GM18498 (cell line): ENCODE results near the gene CDH1.

Experiments used
- ATAC-seq: cut with Tn5 transposase; IDR thresholded peaks from one replicate; pipeline ENCODE4 v1.9.1; 2021; ENCODE audit warnings: mild to moderate bottlenecking, moderate library complexity; ENCODE audit not compliant: unreplicated experiment

CDH1 gene

DNA sequence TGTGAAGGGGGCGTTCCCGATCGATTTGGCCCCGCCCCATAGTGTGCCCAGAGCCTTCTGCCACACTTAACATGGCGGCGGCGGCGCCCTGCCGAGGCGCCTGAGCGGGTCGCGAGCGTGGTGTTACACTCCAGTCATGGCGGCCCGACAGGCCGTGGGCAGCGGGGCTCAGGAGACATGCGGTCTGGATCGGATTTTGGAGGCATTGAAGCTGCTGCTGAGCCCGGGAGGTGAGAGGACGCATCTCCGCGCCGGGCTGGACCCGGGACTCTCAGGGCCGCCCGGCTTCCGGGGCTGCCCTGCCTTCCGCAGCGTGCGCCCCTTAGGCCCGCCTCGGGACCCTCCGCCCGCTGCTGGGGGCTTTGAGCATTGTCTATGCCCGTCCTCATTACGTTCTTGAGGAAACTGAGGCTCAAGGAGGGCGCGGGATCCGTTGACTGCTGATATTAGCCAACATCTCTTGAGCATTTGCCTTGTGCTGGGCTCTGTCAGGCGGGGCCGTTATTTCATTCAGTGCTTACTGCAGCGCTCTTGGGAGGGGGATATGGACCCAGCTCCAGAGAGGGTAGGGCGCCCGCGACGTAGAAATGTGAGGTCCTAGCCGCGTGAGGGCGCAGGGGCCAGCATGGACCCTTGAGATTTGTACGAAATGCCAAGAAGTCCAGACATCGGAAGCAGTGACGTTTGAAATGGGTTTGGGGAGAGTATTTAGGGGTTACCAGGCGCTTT lies 106.6 kb downstream of the CDH1 start, which contains the start of gene TANGO6:
Gene TANGO6 (plus strand): TSS at position 50 of the 729 bp plus-strand sequence. CDS start 87 bp downstream, at position 137.
- ATAC-seq: peak; percentile 88

DNA sequence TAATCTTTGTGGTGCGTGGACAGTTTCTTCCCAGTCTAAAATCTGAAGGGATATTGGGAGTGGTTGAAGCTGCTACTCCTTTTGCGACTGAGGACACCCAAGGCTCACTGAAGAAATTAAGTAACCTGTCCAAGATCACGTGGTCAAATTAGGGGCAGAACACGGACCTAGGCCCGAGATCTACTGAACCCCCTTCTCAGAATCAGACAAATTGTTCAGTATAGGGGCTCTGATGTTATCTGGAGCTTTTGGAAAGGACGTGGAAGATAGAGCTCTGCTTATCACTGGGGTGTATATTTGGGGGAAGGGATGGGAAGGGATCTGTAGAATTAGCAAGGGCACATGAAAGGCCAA lies 107.1 kb downstream of the CDH1 start:
- ATAC-seq: no peak

DNA sequence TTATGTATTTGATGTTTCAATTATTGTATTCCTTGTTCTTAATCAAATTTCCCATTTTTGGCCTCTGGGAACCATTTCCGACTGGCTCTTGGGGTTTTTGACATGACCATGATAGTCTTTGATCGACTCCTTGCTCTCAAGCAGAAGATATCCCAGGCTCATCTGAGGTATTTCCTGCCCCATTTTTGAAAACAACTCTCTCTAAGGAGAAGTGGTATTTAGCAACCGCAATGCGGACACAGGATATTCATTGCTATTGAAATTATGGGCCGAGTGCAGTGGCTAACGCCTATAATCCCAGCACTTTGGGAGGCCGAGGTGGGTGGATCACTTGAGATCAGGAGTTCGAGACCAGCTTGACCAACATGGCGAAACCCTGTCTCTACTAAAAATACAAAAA lies 111.7 kb downstream of the CDH1 start:
- ATAC-seq: no peak

DNA sequence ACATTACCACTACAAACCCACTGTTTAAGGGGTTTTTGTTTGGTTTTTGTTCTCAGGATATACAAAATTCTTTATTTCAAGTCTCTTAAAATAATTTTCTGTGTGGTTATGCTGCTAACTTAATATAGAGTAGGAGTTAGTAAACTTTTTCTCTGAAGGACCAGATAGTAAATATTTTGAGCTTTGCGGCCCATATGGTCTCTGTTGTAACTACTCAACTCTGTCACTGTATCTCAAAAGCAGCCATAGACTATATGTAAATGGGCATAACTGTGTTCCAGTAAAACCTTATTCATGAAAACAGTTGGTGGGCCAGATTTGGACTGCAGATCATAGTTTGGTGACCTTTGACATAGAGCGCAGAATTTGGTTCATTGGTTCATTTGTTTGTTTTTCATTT lies 113.4 kb downstream of the CDH1 start:
- no peak for ATAC-seq

DNA sequence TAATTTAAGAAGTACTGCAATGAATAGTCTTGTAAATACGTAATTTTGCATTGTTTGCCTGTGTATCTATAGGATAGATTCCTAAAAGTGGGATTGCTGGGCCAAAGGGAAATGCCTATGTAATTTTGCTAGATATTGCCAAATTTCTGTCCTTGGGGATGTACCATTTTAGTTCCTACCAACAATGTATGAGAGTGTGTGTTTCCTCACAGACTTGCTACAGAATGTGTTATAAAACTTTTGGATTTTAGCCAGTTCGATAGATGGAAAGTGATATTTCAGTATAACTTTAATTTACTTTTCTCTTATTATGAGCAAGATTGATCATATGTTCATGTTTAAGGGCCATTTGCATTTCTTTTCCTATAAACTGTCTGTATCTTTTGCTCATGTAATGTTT lies 114.5 kb downstream of the CDH1 start:
- ATAC-seq: no peak

DNA sequence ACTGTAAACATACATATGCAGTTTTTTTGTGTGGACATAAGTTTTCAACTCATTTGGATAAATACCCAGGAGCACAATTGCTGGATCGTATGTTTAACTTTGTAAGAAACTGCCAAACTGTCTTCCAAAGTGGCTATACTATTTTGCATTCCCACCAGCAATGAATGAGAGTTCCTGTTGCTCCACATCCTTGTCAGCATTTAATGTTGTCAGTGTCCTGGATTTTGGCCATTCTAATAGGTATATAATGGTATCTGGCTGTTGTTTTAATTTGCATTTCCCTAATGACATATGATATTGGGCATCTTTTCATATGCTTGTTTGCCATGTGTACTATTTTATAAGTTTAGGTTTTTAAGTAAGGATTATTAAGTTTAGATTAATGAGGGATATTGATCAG lies 120.4 kb downstream of the CDH1 start:
- no peak for ATAC-seq

DNA sequence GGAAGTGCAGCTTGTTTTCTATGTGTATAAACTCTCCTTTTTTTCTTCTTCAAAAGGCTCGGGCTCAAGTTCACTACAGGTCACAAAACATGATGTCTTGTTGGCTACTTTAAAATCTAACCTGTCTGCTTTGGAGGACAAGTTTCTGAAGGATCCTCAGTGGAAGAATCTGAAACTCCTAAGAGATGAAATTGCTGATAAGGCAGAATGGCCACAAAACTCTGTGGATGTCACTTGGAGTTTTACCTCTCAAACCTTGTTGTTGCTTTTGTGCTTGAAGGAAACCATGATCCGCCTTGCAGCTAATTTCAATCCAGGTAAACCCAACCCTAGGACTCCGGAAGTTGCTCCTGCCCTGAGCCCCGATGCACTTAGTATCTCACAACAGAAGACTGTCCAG lies 122.7 kb downstream of the CDH1 start:
- no peak for ATAC-seq

DNA sequence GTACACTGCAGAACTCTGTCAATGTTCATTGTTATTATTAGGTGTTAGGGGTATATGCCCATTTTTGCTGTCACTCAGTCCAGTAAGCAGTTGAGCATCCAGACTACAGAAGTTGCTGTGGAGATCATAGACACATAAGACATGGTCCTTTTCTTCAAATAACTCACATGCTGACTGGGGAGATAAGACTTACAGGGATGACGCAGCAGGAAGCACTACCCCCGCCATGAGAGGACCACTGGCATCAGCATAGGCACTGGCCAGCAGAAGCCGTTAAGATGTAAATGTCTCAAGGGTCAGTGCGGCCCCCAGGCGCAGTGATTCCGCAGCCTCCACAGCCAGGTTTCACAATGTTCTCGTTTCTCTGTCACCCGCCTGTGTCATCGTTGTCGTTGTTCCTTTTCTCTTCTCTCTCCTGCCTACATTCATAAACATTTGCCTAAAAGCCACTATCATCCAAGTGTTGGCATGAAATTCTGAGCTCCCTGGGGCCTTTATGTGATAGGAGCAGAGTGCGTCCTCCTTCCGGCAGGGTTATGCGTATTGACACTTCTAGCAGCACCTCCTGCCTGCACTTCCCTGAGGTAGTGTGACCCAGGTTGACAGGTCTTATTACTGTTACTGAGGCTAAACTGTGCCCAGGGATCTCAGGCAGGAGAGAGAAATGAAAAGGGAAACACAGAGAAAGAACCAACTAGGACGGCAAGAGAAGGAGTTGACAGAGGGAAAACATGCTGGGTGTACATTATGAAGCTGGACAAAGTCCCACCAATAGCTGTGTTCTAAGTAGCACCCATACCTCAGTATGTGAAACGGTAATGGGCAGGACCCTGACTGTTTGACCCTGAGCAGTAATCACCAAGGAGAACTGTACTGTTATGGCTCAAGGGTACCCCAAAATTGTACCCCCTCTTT lies 124.1 kb downstream of the CDH1 start:
- no peak for ATAC-seq

DNA sequence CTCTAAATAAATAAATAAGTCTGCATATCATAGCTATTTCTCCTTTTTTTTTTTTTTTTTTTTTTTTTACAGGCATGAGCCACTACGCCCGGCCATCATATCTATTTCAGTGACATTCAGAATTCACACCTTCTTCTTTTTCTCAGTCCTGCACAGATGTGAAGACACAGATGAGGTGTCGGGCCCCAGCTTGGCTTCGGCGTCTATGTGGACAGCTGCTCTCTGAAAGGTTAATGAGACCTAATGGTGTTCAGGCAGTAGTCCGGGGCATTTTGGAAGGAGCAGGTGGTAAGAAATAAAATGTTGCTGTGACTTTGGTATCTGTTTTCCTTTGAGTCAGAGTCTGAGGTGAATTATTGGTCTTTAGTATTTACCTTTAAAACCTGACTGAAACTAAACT lies 129.8 kb downstream of the CDH1 start:
- peak; percentile 73 for ATAC-seq

DNA sequence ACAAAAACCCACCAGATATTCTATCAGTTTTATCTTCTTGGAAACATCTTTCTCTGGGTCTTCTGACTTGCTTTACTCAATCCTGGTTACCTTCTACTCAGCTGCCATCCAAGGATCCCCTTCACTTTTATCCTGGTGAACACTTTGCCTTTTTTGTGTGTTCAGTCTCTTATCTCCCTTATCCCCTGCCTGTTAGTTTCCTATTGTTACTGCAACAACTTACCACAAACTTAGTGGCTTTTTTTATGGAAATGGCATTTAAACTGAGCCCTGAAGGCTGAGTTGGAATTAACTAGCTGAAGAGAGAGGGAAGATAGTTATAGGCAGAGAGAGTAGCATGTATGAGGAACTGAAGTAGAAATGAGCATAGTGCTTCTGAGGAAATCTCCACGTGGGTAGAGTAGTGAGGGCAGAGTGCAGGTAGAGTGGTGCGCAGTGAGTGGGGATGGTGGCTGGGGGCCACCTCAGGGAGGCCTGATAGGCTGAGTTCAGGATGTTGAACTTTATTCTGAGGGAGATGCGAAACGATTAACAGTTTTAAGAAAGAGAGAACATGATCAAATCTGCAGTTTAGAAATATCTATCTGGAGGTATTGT lies 132.5 kb downstream of the CDH1 start:
- no peak for ATAC-seq

DNA sequence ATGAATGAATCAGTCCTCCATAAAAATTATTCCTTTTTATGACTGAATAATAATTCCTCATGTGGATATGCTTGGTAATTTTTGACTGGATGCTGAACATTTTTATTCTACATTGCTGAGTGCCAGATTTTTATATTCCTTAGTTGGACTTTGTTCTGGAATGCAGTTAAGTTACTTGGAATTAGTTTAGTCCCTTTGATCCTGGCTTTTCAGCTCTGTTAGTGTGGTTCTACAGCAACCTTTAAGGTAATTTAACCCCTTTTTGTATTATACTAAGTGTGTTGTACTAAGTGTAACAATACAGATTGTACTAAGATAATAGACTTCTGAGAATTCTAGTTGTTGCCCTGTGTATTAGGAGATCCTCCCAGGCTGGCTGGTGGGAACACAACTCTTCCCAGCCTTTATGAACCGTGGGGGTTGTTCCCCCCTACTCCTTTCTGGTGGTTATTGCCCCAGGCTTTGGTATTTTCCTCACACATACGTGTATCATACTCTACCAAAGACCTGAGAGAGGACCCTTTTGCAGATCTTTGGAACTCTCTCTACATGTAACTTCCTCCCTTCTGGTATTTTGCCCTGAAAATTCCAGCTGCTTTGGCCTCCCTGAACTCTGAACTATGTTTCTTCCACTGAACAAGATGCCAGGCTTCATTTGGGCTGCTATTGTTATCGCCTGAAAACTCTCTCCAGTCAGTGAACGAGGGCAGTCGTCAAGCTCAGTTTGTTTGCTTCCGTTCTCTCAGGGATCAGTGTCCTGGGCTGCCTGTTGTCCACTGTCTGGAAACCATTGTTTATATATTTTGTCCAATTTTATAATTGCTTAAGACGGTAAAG lies 136.8 kb downstream of the CDH1 start:
- no peak for ATAC-seq

DNA sequence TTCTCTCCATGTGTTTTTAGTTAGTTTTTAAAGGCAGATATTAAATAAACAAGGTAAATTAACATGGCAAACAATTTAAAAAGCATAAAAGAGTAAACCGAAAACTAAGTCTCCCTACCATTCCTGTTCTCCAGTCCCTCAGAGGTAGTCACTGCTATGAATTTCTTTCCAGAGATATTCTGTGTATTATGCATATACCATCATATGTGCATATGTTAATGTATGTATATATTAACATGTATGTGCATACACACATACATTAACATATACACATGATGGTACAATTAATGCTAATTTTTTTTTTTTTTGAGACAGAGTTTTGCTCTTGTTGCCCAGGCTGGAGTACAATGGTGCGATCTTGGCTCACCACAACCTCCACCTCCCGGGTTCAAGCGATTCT lies 138.8 kb downstream of the CDH1 start:
- no peak for ATAC-seq

DNA sequence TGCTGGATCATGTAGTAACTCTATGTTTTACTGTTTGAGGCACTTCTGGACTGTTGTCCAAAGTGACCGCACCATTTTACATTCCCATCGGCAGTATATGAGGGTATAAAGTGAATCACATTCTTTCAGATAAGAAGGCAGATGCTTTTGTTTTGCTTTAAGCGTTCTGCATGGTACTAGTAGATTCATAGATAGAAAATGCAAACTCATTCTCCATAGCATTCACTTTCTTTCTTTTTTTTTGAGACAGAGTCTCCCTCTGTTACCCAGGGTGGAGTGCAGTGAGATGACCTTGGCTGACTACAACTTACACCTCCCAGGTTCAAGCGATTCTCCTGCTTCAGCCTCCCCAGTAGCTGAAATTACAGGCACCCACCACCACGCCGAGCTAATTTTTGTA lies 146.6 kb downstream of the CDH1 start:
- ATAC-seq: no peak

DNA sequence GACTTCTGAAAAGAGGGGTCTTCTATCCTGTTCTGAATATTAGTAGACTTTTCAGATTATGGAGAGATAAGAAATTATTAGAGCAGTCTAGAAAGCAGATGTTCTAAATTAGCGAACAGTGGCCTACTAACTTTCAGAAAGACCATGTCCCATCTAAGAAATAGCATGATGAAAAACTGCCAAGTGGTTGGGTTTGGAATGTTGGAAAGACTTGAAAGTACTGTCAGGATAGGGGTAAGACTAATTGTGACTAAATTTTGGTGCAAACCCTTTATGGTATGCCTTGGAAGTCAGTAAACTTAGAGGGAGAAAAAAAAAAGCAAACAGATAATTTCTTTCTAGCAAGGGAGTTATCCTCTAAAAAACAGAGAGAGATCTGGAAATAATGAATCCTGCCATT lies 147.3 kb downstream of the CDH1 start:
- no peak for ATAC-seq
